ENCODE measurements around the gene NINJ2. TPM values are rescaled to one million over a fixed set of nuclear protein-coding genes. Genes with fewer than 3 reads are reported as not detected.

The NINJ2 gene
- total RNA-seq, 1 donor from 2014 or later, result not detected

- DNase-seq (ENCODE audit: low read depth), result no peak
- TF ChIP-seq CTCF (IDR thresholded peaks at IDR 0.05; ENCODE audit: insufficient read depth, low read length, poor library complexity, severe bottlenecking), result peak; percentile 20
- Histone ChIP-seq H3K36me3 (ENCODE audit: control insufficient read depth, insufficient read depth, low read length) (no peaks in the 10 kb centered on the region), H3K4me3 (ENCODE audit: low read depth, low read length) (no peak overlapping the region), H3K27me3 (ENCODE audit: control insufficient read depth, insufficient read depth, low read length) (peaks cover 2% of the 10 kb centered on the region)
Measured at GRCh38 chr12:541676-542324, 121.4 kb downstream of the NINJ2 start.

GRCh38 chr12:539540-540310, 123.5 kb downstream of the NINJ2 start:
- no peaks in the 10 kb centered on the region for H3K36me3 ChIP-seq (ENCODE audit: control insufficient read depth, insufficient read depth, low read length)
- DNase-seq (ENCODE audit: low read depth), result no peak
- TF ChIP-seq CTCF (IDR thresholded peaks at IDR 0.05; ENCODE audit: insufficient read depth, low read length, poor library complexity, severe bottlenecking), result no peak

GRCh38 chr12:538731-539539, 124.3 kb downstream of the NINJ2 start:
- Histone ChIP-seq H3K27me3 (ENCODE audit: control insufficient read depth, insufficient read depth, low read length) (no peaks in the 10 kb centered on the region), H3K4me3 (ENCODE audit: low read depth, low read length) (no peak overlapping the region), H3K36me3 (ENCODE audit: control insufficient read depth, insufficient read depth, low read length) (no peaks in the 10 kb centered on the region)
- TF ChIP-seq CTCF (IDR thresholded peaks at IDR 0.05; ENCODE audit: insufficient read depth, low read length, poor library complexity, severe bottlenecking), result no peak
- no peak for DNase-seq (ENCODE audit: low read depth)

More at GRCh38 chr12:539540-540310, 123.5 kb downstream of the NINJ2 start:
- no peak overlapping the region for H3K4me3 ChIP-seq (ENCODE audit: low read depth, low read length)
- H3K27me3 ChIP-seq (ENCODE audit: control insufficient read depth, insufficient read depth, low read length), result no peaks in the 10 kb centered on the region

- Histone ChIP-seq H3K4me3 (ENCODE audit: low read depth, low read length) (no peak overlapping the region), H3K27me3 (ENCODE audit: control insufficient read depth, insufficient read depth, low read length) (no peaks in the 10 kb centered on the region), H3K36me3 (ENCODE audit: control insufficient read depth, insufficient read depth, low read length) (no peaks in the 10 kb centered on the region)
- DNase-seq (ENCODE audit: low read depth), result no peak
- no peak for TF ChIP-seq CTCF (IDR thresholded peaks at IDR 0.05; ENCODE audit: insufficient read depth, low read length, poor library complexity, severe bottlenecking)
Measured at GRCh38 chr12:537772-538171, 125.5 kb downstream of the NINJ2 start.

- no peaks in the 10 kb centered on the region for H3K36me3 ChIP-seq (ENCODE audit: control insufficient read depth, insufficient read depth, low read length)
- no peaks in the 10 kb centered on the region for H3K27me3 ChIP-seq (ENCODE audit: control insufficient read depth, insufficient read depth, low read length)
- no peak overlapping the region for H3K4me3 ChIP-seq (ENCODE audit: low read depth, low read length)
- TF ChIP-seq CTCF (IDR thresholded peaks at IDR 0.05; ENCODE audit: insufficient read depth, low read length, poor library complexity, severe bottlenecking), result no peak
- DNase-seq (ENCODE audit: low read depth), result no peak
Measured at GRCh38 chr12:536751-537245, 126.4 kb downstream of the NINJ2 start.

Measured in kidney epithelial cell (primary cell).